Inferior parietal cortex (tissue), 1 donor: ENCODE results near the gene SMIM7.
"Not testable (repeated sequence)": the region's sequence is repeated elsewhere in the genome, so short reads cannot be mapped to it uniquely, and the experiment has no call there.

ENCODE experiments used
- DNase-seq: peaks from one replicate; pipeline ENCODE4 v3.0.0-alpha.2; 2016; ENCODE audit errors: extremely low spot score

The SMIM7 gene

DNA sequence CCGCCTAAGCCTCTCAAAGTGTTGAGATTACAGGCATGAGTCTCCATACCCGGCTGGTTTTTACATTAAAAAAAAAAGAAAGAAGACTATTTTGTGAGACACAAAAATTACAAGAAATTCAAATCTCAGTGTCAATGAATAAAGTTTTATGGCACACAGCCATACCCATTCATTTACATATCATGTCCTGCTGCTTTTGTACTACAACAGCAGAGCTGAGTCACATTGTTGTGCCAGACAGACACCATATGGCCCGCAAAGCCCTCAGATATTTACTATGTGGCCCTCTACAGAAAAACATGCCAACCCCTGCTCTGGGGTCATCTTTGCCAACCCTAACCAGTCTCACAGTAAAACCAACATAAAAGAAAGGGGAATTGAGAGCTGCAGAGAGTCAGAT lies 5.3 kb downstream of the SMIM7 start:
- no peak for DNase-seq

DNA sequence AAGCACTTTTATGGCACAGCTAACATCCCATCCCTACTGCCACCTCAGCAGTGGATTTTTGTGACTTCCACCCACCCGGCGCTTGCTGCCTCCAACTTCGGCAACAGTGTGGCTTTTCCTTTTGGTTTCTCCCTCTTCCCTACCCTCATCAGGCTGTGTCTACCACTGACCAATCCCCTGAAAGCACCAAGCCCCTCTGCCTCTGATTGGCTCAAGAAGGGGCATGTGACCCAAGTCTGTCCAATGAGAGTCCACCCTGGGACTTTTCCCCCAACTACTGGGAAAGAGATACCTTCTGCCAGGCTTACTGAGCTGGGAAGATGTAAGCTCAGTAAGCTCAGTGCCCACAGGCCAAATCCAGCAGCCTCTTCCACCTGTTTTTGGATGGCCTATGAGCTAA lies 5.8 kb downstream of the SMIM7 start:
- DNase-seq: no peak

DNA sequence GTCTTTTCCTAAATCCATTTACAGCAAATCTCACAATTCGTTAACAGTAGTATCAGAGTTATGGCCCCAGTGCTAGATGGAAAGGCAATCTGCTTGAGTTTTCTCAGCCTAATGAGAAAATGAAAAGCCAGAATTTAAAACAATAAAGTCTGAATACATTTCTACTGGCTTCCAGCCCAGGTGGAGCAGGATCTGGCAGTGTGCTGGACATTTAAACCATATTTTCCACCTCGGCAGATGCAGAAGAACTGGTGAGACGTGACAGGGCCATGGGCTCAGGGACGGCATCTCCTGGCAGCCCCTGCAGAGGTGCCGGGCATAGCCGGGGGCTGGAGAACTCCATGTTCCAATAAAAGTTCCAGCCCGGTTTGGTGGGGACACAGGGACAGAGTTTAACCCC lies 7.1 kb downstream of the SMIM7 start:
- no peak for DNase-seq

DNA sequence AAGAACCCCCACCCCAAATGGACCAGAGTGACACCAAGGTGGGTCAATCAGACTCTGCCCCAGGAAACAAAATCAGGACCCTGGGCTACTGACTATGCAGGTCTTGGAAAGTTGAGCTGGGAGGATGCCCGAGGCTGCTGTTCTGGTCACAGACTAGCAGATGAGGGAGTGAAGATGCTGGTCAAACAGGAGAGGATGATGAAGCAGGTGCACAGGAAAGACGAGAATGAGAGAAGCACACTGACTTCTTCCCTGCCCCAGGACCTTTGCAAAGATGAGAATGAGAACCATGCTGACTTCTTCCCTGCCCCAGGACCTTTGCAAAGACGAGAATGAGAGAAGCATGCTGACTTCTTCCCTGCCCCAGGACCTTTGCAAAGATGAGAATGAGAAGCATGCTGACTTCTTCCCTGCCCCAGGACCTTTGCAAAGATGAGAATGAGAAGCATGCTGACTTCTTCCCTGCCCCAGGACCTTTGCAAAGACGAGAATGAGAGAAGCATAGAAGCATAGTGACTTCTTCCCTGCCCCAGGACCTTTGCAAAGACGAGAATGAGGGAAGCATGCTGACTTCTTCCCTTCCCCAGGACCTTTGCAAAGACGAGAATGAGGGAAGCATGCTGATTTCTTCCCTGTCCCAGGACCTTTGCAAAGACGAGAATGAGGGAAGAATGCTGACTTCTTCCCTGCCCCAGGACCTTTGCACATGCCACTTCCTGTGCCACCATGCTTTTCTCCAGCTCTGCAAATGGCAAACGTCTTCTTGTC lies 8.3 kb downstream of the SMIM7 start:
- DNase-seq: not testable (repeated sequence)

DNA sequence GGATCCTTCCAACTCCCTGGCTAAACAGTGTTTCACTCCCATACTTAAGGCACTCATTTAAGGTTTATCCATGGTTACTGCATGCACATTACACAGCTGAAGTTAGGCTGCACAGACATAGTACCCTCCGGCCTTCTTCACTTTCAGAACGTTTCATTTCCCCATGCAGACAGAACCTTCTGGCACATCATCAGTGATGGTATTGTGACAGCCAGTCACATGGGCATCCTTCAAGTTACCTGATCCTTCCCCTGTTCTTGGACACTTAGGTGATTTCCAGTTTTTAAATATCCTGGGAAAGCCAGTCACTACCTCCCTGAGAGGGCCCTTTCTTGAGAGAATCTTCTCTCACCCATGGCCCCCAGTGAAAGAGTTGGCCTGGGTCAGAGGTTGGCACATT lies 9.1 kb downstream of the SMIM7 start:
- DNase-seq: no peak

DNA sequence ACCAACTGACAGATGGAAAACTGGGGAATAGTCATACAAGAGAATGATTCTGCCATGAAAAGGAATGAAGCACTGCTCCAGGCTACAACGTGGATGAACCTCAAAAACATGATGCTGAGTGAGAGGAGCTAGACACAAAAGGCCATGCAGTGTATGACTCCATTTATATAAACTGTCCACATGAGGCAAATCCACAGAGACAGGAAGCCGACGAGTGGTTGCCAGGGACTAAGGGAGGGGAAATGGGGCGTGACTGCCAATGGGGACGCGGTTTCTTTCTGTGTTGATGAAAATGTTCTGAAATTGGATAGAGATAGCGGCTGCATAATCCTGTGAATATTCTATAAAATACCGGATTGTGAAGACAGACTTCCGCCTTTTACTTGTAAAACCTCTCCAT lies 10.2 kb downstream of the SMIM7 start:
- no peak for DNase-seq

DNA sequence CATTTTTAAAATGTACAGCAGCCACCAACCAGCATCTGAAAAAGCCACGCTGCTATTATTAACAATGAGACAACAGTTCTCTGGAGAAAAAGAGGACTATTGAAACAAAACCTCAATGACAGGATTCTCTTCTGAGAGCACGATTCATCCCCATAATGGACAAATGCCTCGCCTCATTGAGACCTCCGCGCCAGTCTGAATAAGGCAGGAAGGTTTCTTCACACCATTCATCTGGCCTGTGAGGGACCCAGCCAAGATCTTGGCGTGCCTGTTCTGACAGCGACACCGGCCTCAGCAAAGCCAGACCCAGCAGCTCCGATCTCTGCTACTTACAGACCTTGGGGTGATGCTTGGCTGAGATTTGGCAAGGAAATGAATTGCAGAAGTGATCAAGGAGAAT lies 14.8 kb downstream of the SMIM7 start:
- peak; percentile 80 for DNase-seq

DNA sequence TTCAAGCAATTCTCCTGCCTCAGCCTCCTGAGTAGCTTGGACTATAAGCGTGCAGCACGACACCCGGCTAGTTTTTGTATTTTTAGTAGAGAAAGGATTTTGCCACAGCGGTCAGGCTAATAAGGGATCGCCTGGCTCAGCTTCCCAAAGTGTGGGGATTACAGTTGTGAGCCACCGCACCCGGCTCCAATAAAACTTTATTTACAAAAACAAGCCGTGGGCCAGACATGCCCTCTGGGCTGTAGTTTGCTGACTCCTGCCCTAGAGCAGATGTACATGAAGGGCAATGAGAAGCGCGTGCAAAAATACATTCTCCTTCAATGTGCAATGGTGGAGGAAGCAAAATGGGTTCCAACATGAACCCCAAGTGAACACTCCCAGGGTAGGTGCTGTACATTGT lies 18.2 kb downstream of the SMIM7 start:
- no peak for DNase-seq

DNA sequence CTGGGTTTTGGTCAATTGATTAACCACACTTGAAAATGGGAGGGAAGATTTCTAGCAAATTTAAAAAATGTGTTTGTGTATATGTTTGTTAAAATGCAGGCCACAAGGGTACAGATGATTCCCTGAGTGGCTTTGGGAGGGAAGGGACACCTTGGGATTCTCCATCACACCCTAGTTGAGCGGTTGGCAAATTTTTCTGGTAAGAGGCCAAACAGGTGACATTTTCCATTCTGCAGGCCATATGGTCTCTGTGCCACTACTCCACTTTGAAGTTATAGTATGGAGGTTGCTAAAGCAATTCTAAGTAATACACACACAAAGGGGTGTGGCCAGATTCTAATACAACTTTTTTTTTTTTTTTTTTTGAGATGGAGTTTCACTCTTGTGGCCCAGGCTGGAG lies 19.0 kb downstream of the SMIM7 start:
- no peak for DNase-seq

DNA sequence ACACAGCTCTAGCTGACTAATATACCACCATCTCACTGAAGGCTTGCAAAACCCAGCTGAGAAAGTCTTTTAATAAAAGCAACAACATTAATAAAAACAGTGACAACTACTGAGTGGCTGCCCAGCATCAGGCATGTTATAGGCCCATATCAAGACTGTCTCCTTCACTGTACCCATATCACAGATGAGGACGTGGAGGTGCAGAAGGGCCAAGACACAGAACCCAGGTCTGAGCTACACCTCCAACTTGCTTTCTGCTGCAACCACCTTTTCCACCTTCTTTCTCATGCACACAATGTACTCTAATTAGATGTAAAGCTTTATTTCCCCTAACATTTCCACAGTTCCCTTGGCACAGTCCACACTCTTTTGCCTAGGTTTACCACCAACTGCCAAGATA lies 21.3 kb downstream of the SMIM7 start:
- DNase-seq: no peak

DNA sequence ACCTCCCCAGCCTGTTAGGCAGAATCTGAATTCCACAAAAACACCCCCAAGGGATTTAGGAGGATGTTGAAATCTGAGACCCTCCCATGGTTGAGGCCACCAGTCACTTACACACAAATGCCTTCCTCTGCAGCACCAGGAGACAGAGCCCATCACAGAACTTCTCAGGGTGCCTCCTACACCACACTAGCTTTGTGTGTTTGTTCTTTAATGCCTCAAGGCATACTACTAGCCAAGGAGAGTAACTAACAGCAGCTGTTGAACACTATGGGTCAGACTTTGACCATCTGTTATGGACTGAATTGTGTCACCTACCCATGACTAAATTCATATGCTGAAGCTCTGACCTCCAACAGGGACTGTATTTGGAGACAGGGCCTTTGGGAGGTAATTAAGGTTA lies 22.4 kb downstream of the SMIM7 start:
- DNase-seq: no peak

DNA sequence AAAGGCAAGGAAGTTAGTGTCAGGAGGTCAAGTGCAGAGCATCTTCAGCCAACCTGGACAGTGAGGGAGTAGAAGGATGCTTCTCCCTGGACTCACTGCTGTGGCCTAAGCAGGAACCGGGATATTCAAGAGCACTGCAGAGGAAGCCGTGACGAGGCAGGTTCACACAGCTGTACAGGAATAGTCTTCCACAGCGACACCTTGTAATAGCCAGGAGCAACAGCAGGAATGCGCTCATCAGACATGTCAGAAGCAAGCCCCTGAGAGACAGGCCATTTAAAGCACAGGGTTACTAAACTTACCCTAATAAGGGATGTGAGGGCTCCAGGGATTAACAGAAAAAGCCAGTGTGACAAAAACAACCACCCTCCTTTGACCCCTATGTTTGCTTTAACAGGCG lies 28.5 kb downstream of the SMIM7 start:
- no peak for DNase-seq

DNA sequence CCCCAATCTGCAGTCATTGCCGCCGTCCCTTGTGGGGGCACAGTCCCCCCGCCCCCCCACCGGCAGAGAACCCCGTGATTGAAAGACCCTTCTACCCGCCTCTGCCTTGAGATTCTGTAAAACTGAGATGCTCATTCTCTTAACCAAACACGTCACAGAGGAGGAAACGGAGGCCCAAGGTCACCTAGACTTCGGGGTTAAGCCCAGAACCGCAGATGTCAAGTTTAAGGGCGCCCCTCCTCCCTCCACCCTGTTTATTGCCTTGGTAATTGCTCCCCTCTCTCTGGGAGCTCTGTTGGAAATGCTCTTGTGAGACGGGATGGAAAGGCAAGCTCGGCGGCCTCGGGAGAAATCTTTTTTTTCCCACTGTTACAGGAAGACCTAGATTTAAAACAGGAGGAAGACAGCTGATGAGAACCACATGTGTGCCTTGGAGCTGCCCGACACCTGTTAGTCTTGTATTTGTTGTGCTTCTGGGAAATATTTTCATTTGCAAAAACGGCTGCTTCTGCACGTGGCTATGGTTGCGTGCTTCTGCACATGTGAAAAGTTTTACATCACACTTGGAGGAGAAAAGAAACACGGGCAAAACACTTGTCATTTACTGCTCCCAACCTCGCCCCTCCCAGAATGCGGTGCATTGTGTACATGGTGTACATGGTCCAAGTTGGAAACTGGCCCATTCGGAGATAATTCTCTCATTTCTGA lies 30.8 kb downstream of the SMIM7 start:
- DNase-seq: peak; percentile 15

DNA sequence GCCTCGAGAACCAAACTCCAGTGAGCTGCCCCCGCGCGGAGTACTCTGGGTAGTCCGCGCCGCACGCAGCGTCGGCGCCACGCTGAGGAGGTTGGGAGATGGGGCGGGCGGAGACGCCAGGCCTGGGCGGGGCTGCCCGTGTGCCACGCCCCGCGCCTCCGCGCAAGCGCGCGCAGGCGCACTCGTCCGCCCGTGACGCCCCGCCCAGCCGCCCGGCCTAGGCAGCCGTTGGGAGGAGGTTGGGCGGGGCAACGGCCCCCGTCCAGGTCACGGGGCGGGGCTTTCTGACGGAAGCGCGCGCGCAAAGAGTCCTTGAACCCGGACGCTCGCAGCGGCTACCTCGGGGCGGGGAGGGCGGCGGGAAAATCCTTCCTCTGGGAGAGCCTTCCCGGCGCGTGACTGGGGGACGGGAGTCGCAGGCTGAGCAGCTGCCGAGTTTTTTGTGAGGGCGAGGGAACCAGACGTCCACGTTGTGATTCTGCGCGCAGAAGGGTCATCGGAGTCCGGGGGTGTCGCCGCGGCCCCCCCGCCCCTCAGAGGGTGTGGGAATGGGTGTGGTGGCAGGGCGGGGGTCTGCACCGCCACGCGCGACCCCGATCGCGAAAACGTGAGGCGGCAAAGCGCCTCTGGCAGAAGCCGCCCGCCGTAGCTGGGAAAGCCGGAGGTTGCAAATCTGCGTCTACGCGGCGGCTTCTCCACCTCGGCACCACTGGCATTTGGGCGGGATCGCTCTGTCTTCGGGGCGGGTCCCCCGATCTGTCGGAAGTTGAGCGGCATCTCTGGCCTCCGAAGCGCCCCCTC lies 31.6 kb downstream of the SMIM7 start, which contains the start of gene MED26:
Gene MED26 (minus strand): TSS at position 22 of the 801 bp plus-strand sequence. CDS start 261 bp downstream, outside the sequence.
- DNase-seq: peak; percentile 93

DNA sequence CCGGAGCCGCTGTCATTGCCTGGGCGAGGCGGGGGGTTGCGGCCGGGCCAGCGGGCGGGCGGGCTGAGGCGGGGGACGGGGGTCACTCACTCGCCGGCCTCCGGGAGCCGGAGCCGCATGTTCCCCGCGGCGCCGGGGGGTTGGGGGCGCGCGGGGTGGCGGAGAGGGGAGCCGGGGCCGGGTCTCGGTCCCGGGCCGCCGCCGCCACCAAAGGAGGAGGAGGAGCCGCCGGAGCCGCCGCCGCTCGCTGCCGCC lies 32.1 kb downstream of the SMIM7 start:
- no peak for DNase-seq

DNA sequence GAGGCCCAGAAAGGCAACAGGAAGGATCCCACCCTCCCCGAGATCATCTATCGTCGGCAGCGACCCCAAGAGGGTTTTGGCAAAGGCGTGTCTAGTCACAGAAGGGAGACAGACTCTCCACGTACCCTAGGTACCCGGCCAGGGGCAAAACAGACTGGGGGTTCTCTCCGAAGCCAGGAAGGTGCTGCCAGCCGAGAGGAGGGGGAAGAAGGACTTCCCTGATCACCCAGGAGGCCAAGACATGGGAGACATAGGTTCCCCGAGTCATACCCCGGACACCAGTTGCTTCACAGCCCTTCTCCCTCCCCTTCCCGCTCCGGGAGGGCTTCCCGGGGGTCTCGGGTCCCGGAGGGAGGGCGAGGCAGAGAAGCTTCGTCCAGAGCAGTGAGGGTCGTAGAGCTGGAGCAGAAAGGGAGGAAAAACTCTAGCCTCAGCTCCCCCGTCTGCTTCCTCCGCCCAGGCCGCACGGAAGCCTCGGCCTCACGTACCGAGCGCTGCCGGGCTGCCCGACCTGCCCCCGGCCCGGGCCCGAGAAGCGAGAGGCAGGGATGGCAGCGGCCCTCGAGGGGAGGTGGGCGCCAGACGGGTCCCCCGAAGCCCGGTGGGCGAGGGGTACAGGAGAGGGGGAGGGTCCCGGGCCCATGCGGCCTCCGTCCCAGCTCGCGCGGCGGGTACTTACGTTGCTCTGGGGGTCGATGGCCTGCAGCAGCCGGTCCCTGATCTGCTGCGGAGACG lies 32.6 kb downstream of the SMIM7 start:
- DNase-seq: no peak

DNA sequence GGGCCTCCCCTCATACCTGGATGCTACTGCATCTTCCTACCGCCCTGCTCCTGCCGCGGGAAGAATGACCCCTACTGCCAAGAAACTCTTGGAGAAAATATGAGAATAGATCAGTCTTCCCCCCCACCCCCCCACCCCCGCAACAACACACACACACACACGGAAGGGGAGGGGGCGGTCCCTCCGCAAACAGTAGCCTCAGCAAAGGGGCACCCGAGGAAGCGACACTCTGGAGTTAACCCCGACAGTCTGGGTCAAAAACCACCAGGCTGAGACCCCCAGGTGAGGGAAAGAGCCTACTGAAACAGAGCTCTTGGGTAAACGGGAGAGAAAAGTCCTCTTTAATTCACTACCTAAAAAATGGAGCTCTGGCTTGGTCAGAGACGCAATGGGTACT lies 33.1 kb downstream of the SMIM7 start:
- DNase-seq: no peak

DNA sequence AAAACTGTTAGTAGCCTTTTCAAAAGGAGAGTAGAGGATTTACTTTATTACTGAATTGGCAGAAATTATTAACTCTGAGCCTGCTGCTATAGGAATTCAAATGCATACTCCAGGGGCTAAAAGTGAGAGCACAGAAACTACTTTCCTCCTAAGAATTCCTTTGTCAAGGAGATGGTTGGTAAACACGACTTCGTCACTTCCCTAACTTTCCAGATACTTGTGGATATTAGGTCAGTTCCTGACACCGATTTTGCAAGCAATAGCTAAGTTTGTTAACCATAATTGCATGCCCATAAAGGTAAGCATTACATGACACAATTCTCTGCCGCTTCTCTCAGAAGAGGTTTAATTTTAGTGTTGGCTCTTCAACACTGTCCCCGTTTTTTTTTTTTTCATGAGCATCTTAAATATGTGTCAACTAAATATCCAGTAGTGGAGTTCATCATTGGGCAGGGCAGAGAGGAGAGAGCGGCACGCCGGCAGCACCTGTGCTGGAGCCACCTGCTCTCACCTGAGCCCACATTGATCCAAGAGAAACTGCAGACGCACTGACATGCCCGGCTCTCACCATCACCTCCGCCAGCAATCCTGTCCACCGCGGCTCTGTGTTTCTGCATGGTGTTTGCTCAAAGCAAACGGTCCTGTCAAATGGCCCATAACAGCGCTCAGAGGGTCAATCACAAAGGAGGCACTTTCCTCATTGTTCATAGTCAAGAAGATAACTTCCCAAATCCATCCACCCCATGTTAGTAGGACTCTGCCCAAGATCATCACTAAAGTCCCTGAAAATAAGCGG lies 34.6 kb downstream of the SMIM7 start:
- no peak for DNase-seq

DNA sequence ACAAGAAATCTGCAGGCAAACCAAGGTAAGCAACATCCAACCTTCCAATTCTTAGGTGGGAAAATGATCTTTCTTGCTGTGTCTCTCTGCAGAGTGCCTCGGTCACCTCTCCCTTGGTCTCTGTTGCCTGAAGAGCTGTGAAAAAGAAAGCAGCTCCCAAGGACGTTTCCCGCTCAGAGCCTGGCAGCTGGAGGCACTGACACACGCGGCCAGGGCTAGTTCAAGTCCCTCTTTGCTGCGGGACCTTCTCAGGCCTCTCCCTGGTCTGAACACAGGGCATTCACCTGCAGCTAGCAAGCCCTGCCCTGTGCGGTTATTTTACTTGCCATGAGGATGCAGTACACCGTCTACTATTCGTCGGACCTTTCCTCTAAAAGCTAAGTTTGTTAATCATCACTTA lies 35.7 kb downstream of the SMIM7 start:
- DNase-seq: no peak

DNA sequence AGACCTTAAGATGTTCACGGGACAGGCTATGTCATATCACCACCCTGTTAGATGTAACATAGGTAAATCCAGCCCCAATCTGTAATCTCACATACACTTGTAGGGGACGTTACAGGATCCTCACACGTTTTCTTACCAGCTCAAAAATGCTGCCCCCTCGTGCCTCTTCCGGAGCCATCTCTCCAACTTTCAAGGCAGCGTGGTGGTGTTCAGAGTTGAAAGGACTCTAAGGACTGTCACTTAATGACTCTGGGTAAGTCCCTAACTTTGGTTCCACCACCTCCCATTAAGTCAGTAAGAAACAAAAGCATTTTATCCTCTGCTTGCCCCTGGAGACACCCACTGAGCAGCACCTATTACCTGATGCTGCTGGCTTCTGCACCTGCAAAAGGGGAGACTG lies 36.4 kb downstream of the SMIM7 start:
- DNase-seq: no peak

DNA sequence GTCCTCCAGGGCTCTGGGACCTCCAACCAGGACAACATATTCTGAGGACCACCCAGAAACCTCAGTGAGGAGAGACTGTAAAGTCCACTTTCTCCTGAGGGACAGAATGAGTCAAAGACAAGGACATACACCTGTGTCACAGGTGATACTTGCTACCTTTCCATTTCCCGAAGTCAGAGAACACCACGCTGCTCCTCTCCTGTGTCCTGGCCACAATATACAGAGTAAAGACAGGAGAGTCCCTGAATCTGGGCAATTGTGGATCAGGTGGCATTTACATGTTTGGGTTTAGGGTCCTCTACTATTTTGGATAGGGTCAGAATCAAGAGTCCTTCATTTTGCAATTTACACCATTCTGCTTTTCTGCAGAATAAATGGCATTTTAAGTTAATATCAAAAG lies 36.9 kb downstream of the SMIM7 start:
- DNase-seq: no peak
